Measurements from ENCODE around the gene KIAA1217. TPM values are rescaled to one million over a fixed set of nuclear protein-coding genes. Genes with fewer than 3 reads are reported as not detected.

KIAA1217 gene
- total and polyA plus RNA-seq, 2 of the 4 experiments (the other 2 are of a cell fraction), result 3.4 to 4.4 TPM

DNA sequence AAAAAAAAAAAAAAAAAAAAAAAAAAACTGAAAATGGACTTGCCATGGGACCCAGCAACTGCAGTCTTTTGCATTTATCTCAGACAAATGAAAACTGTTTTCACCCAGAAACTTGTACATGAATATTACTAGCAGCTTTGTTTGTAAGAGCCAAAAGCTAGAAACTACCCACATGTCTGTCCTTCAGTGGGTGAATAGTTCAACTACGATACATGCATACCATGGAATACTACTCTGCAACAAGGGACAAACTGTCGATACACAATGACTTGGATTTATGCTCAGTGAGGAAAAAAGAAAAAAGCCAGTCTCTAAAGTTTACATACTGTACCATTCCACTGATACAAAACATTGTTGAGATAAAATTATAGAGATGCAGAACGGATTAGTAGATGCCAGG lies 195.6 kb downstream of the KIAA1217 start:
- no peak overlapping the region for H2BK5ac ChIP-seq (ENCODE audit: low read depth, low read length, poor library complexity, severe bottlenecking)
- BruUV-seq (replicated peaks), result no TSS peak
- TF ChIP-seq MXI1 (IDR thresholded peaks at IDR 0.05; ENCODE audit: borderline replicate concordance, low read depth, low read length) (no peak), CHD1 (IDR thresholded peaks at IDR 0.05; ENCODE audit: low read depth, low read length) (no peak)
- no peaks in the 10 kb centered on the region for H3K9me1 ChIP-seq (ENCODE audit: insufficient read depth, low read length)
- no CpG with 5 or more reads among the region's 3 CpGs for WGBS, 2 experiments (ENCODE audit: extremely low coverage in 2 of 2, insufficient read length in 1 of 2)
- H3K27ac ChIP-seq (ENCODE audit: insufficient read depth, low read length), result no peak overlapping the region
- no peaks in the 10 kb centered on the region for H4K20me1 ChIP-seq (ENCODE audit: insufficient read depth, low read length)
- no peaks in the 10 kb centered on the region for H3K36me3 ChIP-seq (ENCODE audit: control insufficient read depth, insufficient read depth, low read length)
- no peak overlapping the region for H3K4ac ChIP-seq (ENCODE audit: low read depth, low read length)
- H4K91ac ChIP-seq (ENCODE audit: insufficient read depth, low read depth, low read length), result no peak overlapping the region
- no peak overlapping the region for H2BK15ac ChIP-seq (ENCODE audit: low read depth, low read length)
- DNase-seq (no peak), ATAC-seq (ENCODE audit: low read depth) (no peak; the same call in 1 of the 2 replicates)
- H4K8ac ChIP-seq (ENCODE audit: low read depth in 2 of 2, low read length in 2 of 2), result no peak overlapping the region
- no peak overlapping the region for H3K9ac ChIP-seq (ENCODE audit: low read depth, low read length)
- H3K23ac ChIP-seq (ENCODE audit: low read depth, low read length), result no peak overlapping the region
- CTCF ChIA-PET, result interaction anchor here (0.9 kb wide), 1 partner anchor 78 kb away, joined by 3 read pairs; no protein-coding TSS in a partner anchor
- H3K14ac ChIP-seq (replicated peaks; ENCODE audit: low read depth, low read length), result no peak overlapping the region
- H3K4me2 ChIP-seq (ENCODE audit: low read depth, low read length), result no peak overlapping the region
- dilution Hi-C loops (cut with HindIII; ENCODE audit: low sequenced_read_pairs, unreplicated experiment) (no loop called here), in situ Hi-C loops (cut with MboI; ENCODE audit: low sequenced_read_pairs) (no loop called here), intact Hi-C loops (cut with micrococcal nuclease) (no loop called here)
- POLR2A ChIA-PET (ENCODE audit: unreplicated experiment), result no interaction called here
- no peaks in the 10 kb centered on the region for H3K9me3 ChIP-seq (ENCODE audit: control insufficient read depth, insufficient read depth, low read length)
- H2AK5ac ChIP-seq (ENCODE audit: low read depth, low read length), result no peak overlapping the region
- H2AFZ ChIP-seq (replicated peaks; ENCODE audit: low read length, poor library complexity), result no peak overlapping the region
- H2AK9ac ChIP-seq (replicated peaks; ENCODE audit: low read depth, low read length, poor library complexity), result no peak overlapping the region
- no peaks in the 10 kb centered on the region for H3K4me1 ChIP-seq (ENCODE audit: control insufficient read depth, insufficient read depth, low read length)
- no peak overlapping the region for H2BK120ac ChIP-seq (ENCODE audit: low read depth, low read length)
- peaks cover 4% of the 10 kb centered on the region; the same call in 1 of the 2 replicates for H3K27me3 ChIP-seq (ENCODE audit: control insufficient read depth, insufficient read depth, low read length)
- no peak overlapping the region for H4K5ac ChIP-seq (ENCODE audit: low read depth, low read length)
- no peaks in the 10 kb centered on the region for H3K79me1 ChIP-seq (ENCODE audit: low read depth in 1 of 2, low read length in 2 of 2)
- no peak overlapping the region for H2BK20ac ChIP-seq (ENCODE audit: low read depth, low read length)
- no peak overlapping the region for H3K4me3 ChIP-seq (ENCODE audit: insufficient read depth, low read depth, low read length)
- no peak overlapping the region for H3K18ac ChIP-seq (ENCODE audit: low read depth, low read length)
- H3K56ac ChIP-seq (ENCODE audit: extremely low read depth, insufficient read depth, low read length), result no peak overlapping the region
